GM12873 (cell line): ENCODE measurements around the gene PSMC3IP.

Experiments
- CTCF ChIP-seq: IDR thresholded peaks from 2 replicates; pipeline ENCODE4 v1.5.1; 2012; ENCODE audit warnings: low read depth, mild to moderate bottlenecking, moderate library complexity, low read length, control low read depth; ENCODE audit not compliant: insufficient read depth; ENCODE audit errors: missing control alignments

The PSMC3IP gene

GRCh38 chr17:42578282-42578869 lies 847 bp upstream of the PSMC3IP start:
- TF ChIP-seq CTCF: peak; percentile 88

DNA sequence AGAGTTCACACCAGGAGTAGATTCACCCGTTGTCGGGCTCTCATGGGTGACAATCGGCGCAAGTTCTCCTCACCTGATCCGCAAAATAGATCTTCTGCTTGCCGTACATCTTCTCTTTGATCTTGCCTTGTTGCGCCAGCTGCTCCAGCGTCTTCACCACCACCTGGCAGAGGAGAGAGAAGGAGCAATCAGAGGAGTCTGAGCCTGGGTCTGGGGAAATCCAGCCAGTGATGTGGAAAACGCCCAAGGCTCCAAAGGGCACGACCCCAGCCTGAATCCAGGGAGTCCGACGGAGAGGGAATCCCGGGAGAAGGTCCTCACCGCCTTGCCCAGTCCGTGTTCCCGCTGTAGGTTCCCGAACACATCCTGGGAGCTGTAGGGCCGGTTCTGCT lies 393 bp downstream of the PSMC3IP start:
- TF ChIP-seq CTCF: no peak

GRCh38 chr17:42574463-42574862 lies 3.1 kb downstream of the PSMC3IP start:
- no peak for TF ChIP-seq CTCF

GRCh38 chr17:42573095-42573494 lies 4.4 kb downstream of the PSMC3IP start:
- no peak for TF ChIP-seq CTCF

GRCh38 chr17:42571435-42572225 lies 5.9 kb downstream of the PSMC3IP start:
- no peak for TF ChIP-seq CTCF

- TF ChIP-seq CTCF: no peak
Observed at GRCh38 chr17:42568341-42569111, 9.0 kb downstream of the PSMC3IP start.
